Right lobe of liver (tissue), 4 donors: Measurements from ENCODE around the gene PITPNB.

Experiments
- CTCF ChIP-seq, 4 donors: fragments of 200-600 bp in 3 of 4; fragments of 450-650 bp in 1 of 4; IDR thresholded peaks; one replicate each; pipeline versions ENCODE4 v1.5.1 to v1.8.0; 2016 to 2022; ENCODE audit warnings: antibody characterized with exemption in 4 of 4, mild to moderate bottlenecking in 2 of 4
- POLR2A ChIP-seq: fragments of 450-650 bp; IDR thresholded peaks from one replicate; pipeline ENCODE4 v1.6.1; 2017; ENCODE audit warnings: antibody characterized with exemption, mild to moderate bottlenecking
- donor health status: DM: no; HTN: no; CAD: no.
- donor health status: DM: no; HTN: no; CAD: no.
- donor health status: DM: no; HTN: yes; CAD: no.

GRCh38 chr22:27859336-27859735 is 59.7 kb downstream of the PITPNB start:
- TF ChIP-seq CTCF (IDR thresholded peaks at IDR 0.05): no peak
- no peak for TF ChIP-seq POLR2A
